ENCODE results near the gene SDHA. TPM values are rescaled to one million over a fixed set of nuclear protein-coding genes. Genes with fewer than 3 reads are reported as not detected.

Gene SDHA
- total and polyA plus RNA-seq, 9 of the 15 experiments (the other 6 are each of a cell fraction or from before 2014, with no cell fraction given) = 82.9 to 191 (median 130) TPM

- TF ChIP-seq ZBTB34 (CRISPR knock-in tag; IDR thresholded peaks at IDR 0.05) (no peak), RBFOX2 (IDR thresholded peaks at IDR 0.05; ENCODE audit: low read depth, low read length) (peak; percentile 84), ETV5 (CRISPR knock-in tag; IDR thresholded peaks at IDR 0.05; ENCODE audit: low read depth) (peak; percentile 44; the same call in 1 of the 2 replicates), MAZ (CRISPR knock-in tag; conservative IDR thresholded peaks at IDR 0.05 in 1 of 2, IDR thresholded peaks at IDR 0.05 in 1 of 2) (peak; percentile 40 to 73; a peak in 3 of 4 replicates), NR2C2 (CRISPR knock-in tag; IDR thresholded peaks at IDR 0.05) (no peak; the same call in 1 of the 2 replicates), NR2C2 (tag; IDR thresholded peaks at IDR 0.05) (peak; percentile 59; the same call in 1 of the 2 replicates), ATF6 (CRISPR knock-in tag; IDR thresholded peaks at IDR 0.05) (no peak), ZBTB7A (IDR thresholded peaks at IDR 0.05; ENCODE audit: borderline replicate concordance, control insufficient read depth, low read depth, low read length) (peak; percentile 40; the same call in 1 of the 2 replicates), VEZF1 (CRISPR knock-in tag; IDR thresholded peaks at IDR 0.05) (0 out of 2 replicates have a peak, but pooled peaks have one; percentile 14), ILK (tag; IDR thresholded peaks at IDR 0.05; ENCODE audit: borderline replicate concordance, low read depth) (no peak), SRSF3 (IDR thresholded peaks at IDR 0.05; ENCODE audit: insufficient read depth, low read length) (0 out of 2 replicates have a peak, but pooled peaks have one; percentile 67), HEY1 (CRISPR knock-in tag; IDR thresholded peaks at IDR 0.05; ENCODE audit: borderline replicate concordance) (no peak), ZFP36 (IDR thresholded peaks at IDR 0.05; ENCODE audit: low read depth, low read length, partially characterized antibody) (no peak), PHF8 (IDR thresholded peaks at IDR 0.05; ENCODE audit: borderline replicate concordance, low read length) (peak; percentile 36; the same call in 1 of the 2 replicates), RBBP5 (IDR thresholded peaks at IDR 0.05; ENCODE audit: borderline replicate concordance, insufficient read depth, low read length, poor library complexity, severe bottlenecking) (peak; percentile 82), HOMEZ (CRISPR knock-in tag; IDR thresholded peaks at IDR 0.05) (no peak)
Measured at GRCh38 chr5:218457-219291, 554 bp downstream of the SDHA start (continued).

Measured in K562 (cell line).